GM19035 (cell line): ENCODE measurements around the gene GPR35.

Experiments
- ATAC-seq: cut with Tn5 transposase; IDR thresholded peaks from one replicate; pipeline ENCODE4 v1.9.1; 2021; ENCODE audit not compliant: unreplicated experiment

GPR35 gene

DNA sequence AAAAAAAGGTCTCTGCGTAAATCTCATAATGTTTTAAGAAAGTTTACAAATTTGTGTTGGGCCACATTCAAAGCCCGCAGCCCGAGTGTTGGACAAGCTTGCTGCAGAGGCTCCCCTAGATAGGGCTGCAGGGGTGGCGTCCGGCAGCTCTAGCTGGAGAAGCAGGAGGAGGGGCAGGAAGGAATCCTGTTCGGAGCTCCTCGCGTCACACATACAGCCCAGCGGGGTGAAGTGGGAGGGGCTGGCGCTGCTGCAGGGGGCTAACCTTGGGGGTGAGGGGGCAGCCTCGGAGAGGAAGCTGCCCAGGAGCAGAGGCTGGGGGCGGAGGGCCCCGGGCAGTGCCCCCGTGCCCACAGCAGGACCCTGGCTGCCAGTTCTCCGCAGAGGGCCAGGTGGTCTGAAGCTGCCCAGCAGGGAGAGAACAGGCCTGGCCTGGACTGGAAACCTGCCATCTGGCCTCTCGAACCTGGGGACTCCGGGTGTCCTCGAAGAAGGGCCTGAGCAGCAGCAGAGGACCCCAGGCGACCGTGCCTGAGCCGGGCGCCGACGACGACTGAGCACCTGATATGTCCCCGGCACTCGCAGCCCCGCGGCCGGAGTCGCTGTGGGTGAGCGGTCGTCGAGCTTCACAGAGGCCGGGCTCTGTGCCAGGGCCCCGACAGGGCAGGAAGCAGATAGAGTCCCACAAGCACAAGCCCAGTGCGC lies 2.6 kb upstream of the GPR35 start:
- ATAC-seq, result no peak

DNA sequence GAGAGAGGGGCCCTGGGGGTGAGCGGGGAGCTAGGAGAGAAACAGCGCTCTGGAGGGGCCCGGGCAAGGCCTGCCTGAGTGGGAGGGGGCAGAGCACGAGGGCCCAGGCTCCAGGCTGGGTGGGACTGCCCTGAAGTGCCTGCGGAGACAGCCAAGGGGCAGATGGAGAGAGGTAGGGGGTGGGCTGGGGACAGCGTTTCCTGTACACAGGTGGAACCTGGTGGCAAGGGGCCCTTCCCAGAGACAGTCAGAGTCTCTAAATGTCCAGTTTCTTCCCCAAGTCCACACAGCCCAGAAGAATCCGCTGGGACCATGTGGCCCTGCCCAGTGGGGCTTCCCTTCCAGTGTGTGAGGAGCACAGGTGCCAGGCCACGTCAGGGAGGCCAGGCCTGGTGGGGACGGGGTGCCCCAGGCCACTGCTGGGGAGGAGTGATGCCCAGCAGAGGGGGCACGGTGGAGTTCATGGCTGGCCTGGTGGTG lies 1.7 kb upstream of the GPR35 start:
- ATAC-seq, result no peak

DNA sequence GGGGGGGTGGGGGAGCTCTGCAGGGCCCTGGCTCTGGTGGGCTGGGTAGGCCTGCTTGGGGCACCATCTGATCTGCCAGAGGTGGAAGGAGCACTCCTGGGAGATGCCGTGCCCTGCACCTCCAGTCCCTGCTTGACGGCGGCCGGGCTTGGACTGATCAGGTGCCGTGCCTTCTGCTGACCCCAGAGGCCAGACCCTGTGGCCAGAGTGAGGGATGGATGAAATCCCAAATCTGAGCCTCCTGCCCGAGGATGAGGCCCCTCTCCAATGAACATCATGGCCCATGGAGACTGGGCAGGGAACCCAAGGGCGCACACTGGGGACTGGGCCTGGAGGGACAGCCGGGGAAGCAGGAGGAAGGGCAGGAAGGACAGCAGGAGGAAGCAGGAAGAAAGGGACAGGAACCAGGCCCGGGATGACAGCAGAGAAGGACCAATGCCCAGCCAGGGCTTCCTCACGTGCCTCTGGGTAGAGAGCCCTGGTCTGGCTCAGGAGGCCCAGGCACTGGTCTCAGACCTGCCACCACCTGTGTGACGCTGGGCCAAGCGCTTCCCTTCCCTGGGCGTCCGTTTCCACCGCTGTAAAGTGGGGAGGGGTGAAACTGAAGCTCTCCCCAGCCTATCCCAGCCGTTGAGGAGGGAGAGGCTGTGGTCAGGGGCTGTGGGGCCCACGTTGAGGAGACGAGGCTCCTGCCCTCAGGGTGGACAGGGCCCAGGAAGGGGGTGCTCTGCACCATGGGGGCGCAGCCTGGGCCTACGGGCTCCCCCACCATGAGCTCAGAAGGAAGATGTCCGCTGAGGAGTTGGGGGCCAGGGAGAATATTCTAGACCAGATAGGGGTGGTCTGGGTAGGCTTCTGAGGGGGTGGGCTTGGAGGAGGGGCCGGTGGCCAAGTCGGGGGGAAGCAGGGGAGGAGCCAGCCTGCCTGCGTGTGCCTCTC lies 1.0 kb upstream of the GPR35 start:
- no peak for ATAC-seq

DNA sequence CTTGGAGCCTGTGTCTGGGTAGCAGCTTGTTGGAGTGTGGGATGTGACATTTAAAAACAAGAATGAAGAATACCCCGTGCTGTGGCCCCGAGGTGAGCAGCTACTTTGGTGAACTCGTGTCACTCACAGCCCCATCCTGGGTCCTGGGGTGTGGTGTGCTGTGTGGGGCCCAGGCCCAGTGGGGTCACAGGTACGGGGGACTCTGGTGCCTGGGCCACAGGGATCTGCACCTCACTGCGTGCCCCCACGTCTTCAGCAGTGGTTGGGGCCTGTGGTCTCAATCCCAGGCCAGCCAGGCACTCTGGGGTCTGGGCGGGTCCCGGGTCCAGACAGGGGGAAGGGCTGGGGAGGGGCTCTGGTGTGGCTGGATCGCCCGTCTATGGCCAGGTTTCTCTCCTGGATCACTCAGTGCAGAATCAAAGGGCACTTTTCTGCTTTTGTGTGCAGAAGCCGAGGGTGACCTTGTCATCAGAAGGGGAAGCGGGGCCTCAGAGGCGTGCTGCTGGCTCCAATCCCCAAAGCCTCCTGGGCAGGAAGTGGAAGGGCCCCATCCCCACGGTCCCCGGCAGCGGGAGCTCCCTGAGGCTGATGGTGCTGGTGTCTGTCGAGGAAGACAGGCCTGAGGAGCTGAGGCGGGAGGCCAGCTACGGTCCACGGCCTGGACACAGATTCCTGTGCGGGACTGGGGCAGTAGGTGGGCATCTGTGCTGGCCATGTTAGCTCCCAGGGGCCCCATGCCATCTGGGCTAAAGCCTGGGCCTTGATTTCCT lies 1.4 kb downstream of the GPR35 start:
- ATAC-seq, result no peak

DNA sequence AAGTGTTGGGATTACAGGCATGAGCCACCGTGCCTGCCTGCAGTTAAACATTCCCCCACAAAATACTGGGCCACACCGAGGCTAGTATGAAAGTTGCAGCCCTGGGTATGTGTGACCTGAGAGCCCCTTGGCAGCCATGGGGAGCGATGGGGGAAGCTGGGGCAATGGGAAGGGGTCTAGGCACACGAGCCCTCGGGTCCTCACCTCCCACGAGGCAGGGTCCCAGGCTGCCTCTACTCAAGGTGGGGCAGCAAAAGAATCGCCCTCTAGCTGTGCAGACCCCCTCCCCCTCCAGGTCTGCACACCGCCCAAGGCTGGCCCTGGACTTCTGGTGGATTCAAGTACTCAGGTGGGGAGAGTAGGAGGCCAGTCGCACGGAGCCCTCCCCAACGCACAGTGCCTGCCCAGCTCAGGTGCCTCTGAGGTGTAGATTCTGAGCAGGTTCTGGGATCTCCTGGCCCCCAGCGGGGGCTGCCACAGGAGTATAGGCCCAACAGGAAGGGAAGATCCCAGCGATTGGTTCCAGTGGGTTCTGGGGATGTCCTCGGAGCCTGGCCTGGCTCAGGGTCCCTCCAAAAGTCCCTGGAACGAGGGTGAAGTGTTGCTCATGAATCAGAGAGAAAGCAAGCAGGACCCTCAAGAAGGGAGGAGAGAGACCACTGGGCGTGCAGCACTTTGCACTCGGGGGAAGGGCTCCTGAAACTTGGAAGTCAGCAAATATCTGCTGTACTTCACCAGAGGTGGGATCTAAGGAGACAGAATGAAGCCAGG lies 2.6 kb downstream of the GPR35 start:
- ATAC-seq, result no peak

DNA sequence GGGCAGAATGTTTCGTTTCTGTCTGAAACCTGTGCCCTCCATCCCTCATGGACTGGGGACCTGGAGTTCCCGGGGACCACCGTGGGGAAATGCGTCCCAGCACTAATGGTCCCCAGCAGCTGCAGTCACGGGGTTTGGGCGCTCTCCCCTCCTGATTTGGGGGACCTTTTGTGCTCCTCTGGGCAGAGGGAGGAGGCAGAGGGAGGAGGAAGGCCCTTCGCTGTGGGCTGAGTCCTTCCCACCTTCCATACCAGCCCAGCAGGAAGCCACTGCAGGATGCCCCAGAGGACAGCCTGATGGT lies 3.2 kb downstream of the GPR35 start:
- no peak for ATAC-seq

DNA sequence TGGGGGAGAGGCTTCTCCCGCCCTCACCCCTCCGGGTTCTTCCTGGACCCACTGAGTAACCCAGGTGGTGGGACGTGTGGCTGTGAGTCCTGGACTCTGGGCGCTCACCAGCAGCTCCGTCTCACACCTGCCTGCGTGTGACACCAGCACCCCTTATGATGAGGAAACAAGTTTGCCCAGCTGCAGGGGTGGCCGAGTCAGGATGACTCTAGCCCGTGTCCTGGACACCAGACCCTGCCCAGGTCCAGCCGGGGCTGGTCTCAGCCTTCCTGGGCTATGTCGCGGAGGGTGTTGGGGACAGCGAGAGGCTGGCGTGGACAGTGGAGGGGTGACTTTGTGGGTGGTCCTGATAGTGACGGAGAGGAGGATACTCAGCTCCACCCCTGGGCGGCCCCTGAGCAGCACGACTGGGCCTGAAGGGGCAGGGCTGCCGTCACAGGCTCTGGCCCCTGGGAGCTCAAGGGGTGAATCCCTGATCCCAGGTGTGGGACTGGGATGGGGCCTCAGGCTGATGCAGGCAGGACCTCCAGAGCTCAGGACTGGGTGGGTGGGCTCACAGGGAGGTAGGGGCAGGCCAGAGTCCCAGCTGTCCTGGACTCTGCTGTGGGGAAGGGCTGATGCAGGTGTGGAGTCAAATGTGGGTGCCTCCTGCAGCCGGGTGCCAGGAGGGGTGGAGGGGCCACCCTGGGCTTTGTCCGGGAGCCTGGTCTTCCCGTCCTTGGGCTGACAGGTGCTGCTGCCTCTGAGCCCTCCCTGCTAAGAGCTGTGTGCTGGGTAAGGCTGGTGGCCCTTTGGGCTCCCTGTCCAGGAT lies 3.7 kb downstream of the GPR35 start:
- no peak for ATAC-seq

DNA sequence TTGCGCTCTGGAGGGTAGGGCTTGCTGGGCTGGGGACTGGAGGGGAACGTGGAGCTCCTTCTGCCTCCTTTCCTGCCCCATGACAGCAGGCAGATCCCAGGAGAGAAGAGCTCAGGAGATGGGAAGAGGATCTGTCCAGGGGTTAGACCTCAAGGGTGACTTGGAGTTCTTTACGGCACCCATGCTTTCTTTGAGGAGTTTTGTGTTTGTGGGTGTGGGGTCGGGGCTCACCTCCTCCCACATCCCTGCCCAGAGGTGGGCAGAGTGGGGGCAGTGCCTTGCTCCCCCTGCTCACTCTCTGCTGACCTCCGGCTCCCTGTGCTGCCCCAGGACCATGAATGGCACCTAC lies 4.3 kb downstream of the GPR35 start:
- ATAC-seq, result no peak

DNA sequence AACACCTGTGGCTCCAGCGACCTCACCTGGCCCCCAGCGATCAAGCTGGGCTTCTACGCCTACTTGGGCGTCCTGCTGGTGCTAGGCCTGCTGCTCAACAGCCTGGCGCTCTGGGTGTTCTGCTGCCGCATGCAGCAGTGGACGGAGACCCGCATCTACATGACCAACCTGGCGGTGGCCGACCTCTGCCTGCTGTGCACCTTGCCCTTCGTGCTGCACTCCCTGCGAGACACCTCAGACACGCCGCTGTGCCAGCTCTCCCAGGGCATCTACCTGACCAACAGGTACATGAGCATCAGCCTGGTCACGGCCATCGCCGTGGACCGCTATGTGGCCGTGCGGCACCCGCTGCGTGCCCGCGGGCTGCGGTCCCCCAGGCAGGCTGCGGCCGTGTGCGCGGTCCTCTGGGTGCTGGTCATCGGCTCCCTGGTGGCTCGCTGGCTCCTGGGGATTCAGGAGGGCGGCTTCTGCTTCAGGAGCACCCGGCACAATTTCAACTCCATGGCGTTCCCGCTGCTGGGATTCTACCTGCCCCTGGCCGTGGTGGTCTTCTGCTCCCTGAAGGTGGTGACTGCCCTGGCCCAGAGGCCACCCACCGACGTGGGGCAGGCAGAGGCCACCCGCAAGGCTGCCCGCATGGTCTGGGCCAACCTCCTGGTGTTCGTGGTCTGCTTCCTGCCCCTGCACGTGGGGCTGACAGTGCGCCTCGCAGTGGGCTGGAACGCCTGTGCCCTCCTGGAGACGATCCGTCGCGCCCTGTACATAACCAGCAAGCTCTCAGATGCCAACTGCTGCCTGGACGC lies 4.9 kb downstream of the GPR35 start:
- no peak for ATAC-seq

DNA sequence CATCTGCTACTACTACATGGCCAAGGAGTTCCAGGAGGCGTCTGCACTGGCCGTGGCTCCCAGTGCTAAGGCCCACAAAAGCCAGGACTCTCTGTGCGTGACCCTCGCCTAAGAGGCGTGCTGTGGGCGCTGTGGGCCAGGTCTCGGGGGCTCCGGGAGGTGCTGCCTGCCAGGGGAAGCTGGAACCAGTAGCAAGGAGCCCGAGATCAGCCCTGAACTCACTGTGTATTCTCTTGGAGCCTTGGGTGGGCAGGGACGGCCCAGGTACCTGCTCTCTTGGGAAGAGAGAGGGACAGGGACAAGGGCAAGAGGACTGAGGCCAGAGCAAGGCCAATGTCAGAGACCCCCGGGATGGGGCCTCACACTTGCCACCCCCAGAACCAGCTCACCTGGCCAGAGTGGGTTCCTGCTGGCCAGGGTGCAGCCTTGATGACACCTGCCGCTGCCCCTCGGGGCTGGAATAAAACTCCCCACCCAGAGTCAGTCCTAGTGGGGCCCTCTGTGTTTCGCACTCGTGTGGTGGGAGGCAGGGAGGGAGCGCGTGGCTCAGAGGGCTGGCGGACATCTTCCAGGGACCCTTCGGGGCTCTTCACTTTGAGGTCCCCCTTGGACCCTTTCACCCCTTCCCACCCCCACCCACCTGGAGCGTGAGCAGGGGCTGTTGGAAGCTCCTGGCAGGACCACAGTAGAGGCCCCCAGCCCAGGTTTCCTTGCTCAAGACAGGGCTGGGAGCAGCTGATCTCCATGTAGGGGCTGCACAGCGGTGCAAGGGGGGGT lies 5.7 kb downstream of the GPR35 start:
- ATAC-seq, result no peak

DNA sequence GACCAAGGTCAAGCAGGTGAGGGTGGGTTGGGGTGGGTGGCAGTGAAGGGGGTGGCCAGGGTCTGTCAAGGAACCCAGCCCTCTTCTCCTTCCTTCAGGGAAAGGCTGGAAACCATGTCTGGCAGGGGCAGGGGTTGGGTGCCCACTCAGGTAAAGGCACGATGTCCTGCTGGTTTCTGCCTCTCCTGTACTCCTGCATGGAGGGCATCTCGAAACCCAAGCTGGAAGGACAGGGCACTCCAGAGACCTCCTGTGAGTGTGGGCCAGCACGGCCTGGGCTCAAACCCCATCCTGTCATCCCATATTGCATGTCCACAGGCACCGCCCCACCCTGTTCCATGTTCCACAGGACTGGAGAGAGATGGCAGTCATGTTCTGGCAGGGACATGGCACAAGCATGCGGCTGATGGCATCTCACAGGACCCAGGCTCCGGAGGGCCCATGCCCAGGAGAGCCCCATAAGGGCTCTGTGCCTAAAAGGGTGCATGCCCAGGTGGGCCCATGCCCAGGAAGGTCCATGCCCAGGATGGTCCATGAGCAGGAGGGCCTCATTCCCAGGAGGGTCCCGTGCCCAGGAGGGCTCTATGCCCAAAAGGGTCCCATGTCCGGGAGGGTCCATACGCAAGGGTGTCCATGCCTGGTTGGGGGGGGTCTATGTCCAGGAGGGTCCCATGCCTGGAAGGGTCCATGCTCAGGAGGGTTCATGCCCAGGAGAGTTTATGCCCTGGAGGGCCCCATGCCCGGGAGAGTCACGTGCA lies 6.4 kb downstream of the GPR35 start:
- no peak for ATAC-seq

DNA sequence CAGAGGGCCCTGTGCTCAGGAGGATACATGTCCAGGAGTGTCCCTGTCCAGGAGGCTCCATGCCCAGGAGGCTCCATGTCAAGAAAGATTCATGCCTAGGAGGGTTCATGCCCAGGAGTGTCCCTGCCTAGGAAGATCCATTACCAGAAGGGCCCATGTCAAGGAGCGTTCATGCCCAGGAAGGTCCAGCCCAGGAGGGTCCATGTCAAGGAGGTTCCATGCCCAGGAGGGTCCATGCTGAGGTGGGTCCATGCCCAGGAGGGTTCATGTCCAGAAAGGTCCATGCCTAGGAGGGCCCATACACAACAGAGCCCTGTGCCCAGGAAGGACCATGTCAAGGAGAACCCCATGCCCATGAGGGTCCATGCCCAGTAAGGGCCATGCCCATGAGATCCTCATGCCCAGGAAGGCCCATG lies 7.0 kb downstream of the GPR35 start:
- ATAC-seq, result no peak

DNA sequence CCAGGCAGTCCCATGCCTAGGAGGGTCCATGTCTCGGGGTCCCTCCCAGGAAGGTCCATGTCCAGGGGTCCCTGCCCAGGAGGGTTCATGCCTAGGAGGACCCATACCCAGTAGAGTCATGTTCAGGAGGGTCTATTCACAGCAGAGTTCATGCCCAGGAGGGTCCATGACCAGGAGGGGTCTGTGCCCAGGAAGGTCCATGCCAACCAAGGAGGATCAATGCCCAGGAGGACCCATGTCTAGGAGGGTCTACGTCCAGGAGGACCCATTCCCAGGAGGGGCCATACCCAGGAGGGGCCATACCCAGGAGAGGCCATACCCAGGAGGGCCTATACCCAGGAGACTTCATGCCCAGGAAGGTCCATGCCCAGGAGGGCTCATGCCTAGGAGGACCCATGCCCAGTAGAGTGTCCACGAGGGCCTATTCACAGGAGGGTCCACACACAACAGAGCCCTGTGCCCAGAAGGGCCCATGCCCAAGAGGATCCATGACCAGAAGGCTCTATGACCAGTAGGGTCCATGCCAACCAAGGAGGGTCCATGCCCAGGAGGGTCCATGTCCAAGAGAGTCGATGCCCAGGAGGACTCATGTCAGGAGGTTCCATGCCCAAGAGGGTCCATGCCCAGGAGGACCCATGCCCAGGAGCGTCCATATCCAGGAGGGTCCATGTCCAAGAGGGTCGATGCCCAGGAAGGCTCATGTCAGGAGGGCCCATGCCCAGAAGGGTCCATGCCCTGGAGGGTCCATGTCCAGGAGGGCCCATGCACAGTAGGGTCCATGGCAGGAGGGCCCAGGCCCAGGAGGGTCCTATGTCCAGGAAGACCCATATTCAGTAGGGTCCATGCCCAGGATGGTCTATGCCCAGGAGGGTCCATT lies 10.1 kb downstream of the GPR35 start:
- no peak for ATAC-seq

DNA sequence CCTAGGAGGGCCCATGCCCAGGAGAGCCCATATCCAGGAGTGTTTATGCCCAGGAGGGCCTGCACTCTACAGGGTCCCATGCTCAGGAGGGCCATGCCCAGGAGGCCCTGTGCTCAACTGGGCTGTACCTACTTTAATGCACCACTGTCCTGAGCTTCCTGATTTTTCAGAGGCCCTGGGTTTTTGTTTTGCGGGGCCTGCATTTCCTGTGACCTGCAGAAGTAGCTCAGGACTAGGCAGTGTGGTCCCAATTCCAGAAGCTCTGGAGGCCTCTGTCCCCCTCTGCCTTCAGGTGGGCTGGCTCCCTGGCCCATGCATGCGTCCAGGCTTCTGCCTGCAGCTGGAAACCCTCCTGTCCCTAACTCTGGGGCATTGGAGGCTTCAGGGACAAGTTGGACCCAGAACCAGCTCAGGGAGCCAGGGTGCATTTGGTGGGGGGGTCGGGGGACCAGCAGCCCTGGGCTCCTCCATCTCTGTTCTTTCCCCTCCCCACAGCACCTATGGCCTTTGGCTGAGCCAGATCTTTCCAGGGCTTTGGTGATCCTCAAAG lies 10.8 kb downstream of the GPR35 start:
- ATAC-seq, result no peak

DNA sequence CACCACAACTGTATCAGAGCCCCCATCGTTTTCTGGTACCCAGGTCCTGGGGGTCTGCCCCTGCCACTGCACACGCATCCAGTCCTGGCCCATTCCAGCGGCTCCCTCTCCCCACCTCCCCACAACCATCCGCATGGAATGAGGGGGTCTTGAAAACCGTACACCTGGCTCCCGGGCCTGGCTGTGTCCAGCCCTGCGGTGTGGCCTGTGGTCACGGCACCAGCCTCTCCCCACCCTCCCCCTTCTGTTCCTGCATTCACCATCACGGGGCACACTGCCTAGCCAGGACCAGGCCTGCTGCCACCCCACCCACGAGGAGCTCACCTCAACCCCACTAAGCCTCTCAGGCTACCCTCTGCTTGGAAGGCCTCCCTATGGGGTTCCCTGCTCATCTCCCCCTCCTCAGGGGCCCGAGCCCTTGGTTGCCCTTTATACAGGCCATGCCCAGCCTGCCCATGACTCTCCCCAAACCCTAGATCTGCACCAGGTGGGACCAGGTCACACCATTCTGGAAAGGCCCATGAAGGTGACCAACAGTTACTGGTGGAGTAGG lies 11.4 kb downstream of the GPR35 start:
- no peak for ATAC-seq
